Fibroblast of skin of left quadriceps (primary cell): ENCODE measurements around the gene PCBD1.
"Not testable (repeated sequence)": the region's sequence is repeated elsewhere in the genome, so short reads cannot be mapped to it uniquely, and the experiment has no call there.

ENCODE experiments used
- DNase-seq, 2 experiments: peaks; one replicate each; pipeline ENCODE4 v3.0.0-alpha.2; 2013; ENCODE audit warnings: low read depth in 2 of 2

PCBD1 gene

GRCh38 chr10:70863470-70864160 is 24.8 kb downstream of the PCBD1 start:
- no peak for DNase-seq

GRCh38 chr10:70861495-70862197 is 26.7 kb downstream of the PCBD1 start:
- not testable (repeated sequence) for DNase-seq

DNA sequence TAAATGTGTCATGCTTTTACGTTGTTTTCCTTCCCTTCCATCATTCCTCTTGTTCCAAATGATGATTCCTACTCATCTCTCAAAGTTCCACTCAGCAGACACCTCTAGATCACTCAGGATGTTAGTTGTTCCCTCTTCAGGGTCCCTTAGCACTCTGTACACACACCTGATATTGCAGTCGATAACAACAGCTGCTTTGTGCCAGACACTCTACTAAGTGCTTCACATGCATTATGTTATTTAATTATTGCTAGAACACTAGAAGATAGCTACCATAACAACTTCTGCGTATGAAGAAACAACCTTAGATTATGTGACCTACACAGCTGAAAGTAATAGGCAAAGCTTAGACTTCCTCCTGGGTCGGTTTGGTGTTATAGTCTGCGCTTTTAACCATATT is 29.6 kb downstream of the PCBD1 start:
- no peak for DNase-seq

DNA sequence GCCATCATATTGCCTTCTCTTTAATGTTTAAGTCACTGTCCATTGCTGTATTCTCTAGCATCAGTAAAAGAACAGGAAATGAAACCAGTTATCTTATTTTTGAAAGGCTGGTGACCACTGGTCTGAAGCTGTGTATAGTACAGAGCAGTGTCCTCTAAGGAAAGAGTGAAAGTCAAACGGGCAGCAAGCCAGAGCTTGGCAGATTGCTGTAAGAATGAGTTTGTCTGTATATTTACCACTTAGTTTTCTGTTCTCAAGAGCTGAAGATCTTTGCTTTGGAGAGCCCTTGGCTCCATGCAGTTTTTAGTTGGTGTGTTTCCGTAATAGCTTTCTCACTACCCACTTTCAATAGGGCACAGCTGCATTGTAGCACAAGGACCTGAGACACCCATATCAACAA is 31.9 kb downstream of the PCBD1 start:
- DNase-seq, result no peak

DNA sequence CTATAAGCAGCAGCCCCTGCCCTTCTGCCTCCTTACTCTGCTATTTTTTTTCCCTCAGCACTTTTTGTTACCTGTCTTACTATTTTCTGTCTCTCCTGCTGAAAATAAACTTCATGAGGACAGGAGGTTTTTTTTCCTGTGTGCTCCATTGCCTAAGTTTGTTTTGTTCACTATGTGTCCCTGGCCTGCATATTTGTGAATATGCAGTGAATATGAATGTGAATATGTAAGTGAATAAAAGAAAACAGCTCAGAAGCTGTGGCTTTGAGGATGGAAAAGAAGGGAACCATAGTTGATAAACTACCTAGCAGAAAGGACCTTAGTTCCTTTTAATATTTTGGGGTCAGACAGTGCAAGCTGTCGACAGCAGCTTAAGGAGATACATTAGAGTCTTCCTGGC is 34.9 kb downstream of the PCBD1 start:
- DNase-seq, result no peak

- DNase-seq, result no peak
These were observed 35.3 kb downstream of the PCBD1 start for GRCh38 chr10:70853038-70853437.

DNA sequence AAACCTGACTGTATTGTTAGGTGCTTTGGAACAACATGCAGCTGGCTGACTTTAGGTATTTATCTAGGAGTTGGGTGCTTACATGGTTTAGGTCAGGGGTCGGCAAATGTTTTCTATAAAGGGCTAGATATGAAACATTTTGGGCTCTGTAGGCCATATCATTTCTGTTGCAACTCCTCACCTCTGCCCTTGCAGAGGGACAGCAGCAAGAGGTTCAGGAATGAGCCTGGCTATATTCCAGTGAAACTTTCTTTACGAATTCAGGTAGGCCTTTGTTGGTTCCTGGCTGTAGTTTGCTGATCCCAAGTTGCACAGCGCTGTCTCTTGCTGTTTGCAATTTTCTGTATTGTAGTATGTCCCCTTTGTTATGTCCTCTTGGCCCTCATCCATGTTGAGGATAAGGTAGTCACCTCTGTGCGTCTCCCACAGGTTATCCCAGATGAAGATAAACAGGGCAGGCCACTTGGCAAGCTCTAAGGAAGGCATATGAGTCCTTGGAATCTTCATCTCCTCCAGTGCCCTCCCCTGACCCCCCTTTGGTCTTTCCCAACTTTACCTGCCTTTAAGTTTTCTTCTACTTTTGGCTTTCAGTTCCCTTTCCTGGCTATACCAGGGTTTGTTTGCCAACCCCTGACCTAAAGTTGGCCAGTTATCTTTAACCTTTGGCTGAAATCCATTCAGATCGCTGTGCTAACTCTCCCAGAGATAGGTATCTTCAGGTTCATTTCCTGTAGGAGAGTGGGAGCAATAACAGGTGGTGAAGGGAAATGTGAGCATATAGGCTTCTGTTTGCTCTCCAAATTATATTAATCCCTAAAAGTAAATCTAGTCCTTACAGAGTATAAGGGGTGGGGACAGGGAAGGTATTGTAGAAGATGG is 36.5 kb downstream of the PCBD1 start:
- DNase-seq, result no peak

DNA sequence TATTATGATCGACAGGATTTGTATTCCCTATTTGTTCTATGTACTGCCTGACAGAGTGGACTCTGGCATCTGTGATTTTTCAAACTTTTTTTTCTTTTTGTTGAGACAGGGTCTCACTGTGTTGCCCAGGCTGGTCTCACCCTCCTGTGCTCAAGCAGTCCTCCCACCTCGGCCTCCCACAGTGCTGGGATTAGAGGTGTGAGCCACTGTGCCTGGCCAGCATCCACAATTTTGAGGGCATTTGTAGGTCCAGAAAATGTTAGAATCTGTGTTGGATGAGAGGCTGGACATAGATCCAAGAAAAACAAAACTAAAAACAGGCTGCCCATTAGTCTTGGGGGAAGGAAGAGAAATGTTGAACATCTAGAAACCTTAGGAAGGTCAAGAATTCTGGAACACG is 38.3 kb downstream of the PCBD1 start:
- no peak for DNase-seq

- DNase-seq, result peak; percentile 92
These were observed 38.8 kb downstream of the PCBD1 start for GRCh38 chr10:70849582-70850016.

GRCh38 chr10:70847659-70848360 is 40.6 kb downstream of the PCBD1 start:
- DNase-seq, result no peak

DNA sequence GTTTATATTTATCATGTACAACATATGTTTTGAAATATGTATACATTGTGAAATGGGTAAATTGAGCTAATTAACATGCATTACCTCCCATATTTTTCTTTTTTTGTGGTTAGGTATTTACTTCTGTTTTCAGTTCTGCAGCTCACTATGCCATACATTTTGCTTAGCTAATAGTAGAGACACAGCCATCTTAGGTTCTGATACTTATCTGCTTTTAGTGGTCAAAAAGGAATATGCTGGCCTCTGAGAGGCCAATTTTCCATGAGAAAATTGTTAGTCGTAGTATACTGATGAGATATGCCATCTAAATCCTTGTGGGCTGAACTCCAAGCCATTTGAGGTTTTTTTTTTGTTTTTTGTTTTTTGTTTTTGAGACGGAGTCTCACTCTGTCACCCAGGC is 41.6 kb downstream of the PCBD1 start:
- DNase-seq, result no peak

GRCh38 chr10:70845816-70846215 is 42.5 kb downstream of the PCBD1 start:
- no peak for DNase-seq

GRCh38 chr10:70845256-70845655 is 43.1 kb downstream of the PCBD1 start:
- no peak for DNase-seq

GRCh38 chr10:70843776-70844489 is 44.4 kb downstream of the PCBD1 start:
- no peak for DNase-seq

- DNase-seq, result no peak
These were observed 45.0 kb downstream of the PCBD1 start for GRCh38 chr10:70843333-70843732.

- no peak for DNase-seq
These were observed 47.5 kb downstream of the PCBD1 start for GRCh38 chr10:70840836-70841235.

GRCh38 chr10:70838270-70838805 is 50.0 kb downstream of the PCBD1 start:
- DNase-seq, result no peak

- DNase-seq, result no peak
These were observed 50.7 kb downstream of the PCBD1 start for GRCh38 chr10:70837660-70838059.

- DNase-seq, result no peak
These were observed 52.0 kb downstream of the PCBD1 start for GRCh38 chr10:70836319-70836718.

DNA sequence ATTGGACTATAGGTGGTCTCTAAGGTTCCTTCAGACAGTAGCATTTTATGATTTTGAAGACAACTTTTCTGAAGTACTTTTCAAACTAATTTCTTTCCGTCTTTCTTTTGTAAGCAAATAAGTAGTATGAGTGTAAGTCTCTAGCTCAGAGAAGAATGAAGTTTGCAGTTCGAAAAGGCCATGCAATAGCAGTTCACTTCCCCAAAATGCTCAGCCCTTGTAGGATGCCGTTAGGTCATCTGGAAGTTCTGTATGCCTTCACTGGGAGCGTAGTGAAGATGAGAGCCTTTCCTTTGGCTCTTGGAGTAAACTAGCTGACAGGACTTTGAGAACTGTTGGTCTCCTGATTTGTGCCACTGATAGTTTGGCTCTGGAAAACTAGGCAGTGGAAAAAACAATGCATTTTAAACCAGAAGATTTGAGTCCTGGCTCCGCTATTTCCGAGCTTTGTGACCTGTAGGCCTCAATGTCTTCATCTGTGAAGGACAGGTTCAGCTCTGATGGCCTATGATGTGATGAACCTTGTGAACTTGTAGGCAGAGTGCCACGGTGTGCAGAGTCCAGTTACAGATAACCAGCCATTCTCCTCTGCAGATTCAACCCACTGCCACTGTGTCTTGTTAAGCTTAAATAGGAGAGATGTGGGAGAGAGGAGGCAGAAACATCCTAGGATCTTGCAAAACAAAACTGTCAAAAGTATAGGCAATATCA is 53.8 kb downstream of the PCBD1 start:
- DNase-seq, result no peak
